Measurements from ENCODE around the gene IFT81.

GRCh38 chr12:110223777-110224378 is 99.7 kb downstream of the IFT81 start:
- TF ChIP-seq CTCF (IDR thresholded peaks at IDR 0.05) (no peak), SMC3 (IDR thresholded peaks at IDR 0.05; ENCODE audit: low read depth, low read length) (no peak), POLR2AphosphoS5 (IDR thresholded peaks at IDR 0.05; ENCODE audit: low read depth, low read length) (no peak), RCOR1 (IDR thresholded peaks at IDR 0.05; ENCODE audit: low read length) (no peak), EP300 (IDR thresholded peaks at IDR 0.05; ENCODE audit: borderline replicate concordance in 1 of 2, low read depth in 1 of 2, low read length in 1 of 2) (no peak), NRF1 (IDR thresholded peaks at IDR 0.05; ENCODE audit: low read depth, low read length) (no peak), TAF1 (IDR thresholded peaks at IDR 0.05; ENCODE audit: borderline replicate concordance, low read depth, low read length) (no peak), MXI1 (IDR thresholded peaks at IDR 0.05; ENCODE audit: low read depth, low read length) (no peak), CHD2 (IDR thresholded peaks at IDR 0.05; ENCODE audit: low read length, partially characterized antibody) (no peak), YY1 (IDR thresholded peaks at IDR 0.05; ENCODE audit: low read depth) (no peak), EZH2phosphoT487 (IDR thresholded peaks at IDR 0.05; ENCODE audit: borderline replicate concordance, low read depth) (no peak), SIN3A (IDR thresholded peaks at IDR 0.05; ENCODE audit: borderline replicate concordance, low read depth, low read length) (no peak)
